HL-60 (cell line): ENCODE results near the gene TBL3.

Experiments
- TF ChIP-seq, protein P1 (sequence below): IDR thresholded peaks from one replicate; pipeline ENCODE4 v1.5.1; 2011; ENCODE audit warnings: low read length, control low read depth, inconsistent platforms; ENCODE audit not compliant: insufficient read depth
- TF ChIP-seq, protein P2 (sequence below): IDR thresholded peaks from 2 replicates; pipeline ENCODE4 v1.6.1; 2012; ENCODE audit warnings: low read depth; ENCODE audit not compliant: insufficient replicate concordance

DNA sequence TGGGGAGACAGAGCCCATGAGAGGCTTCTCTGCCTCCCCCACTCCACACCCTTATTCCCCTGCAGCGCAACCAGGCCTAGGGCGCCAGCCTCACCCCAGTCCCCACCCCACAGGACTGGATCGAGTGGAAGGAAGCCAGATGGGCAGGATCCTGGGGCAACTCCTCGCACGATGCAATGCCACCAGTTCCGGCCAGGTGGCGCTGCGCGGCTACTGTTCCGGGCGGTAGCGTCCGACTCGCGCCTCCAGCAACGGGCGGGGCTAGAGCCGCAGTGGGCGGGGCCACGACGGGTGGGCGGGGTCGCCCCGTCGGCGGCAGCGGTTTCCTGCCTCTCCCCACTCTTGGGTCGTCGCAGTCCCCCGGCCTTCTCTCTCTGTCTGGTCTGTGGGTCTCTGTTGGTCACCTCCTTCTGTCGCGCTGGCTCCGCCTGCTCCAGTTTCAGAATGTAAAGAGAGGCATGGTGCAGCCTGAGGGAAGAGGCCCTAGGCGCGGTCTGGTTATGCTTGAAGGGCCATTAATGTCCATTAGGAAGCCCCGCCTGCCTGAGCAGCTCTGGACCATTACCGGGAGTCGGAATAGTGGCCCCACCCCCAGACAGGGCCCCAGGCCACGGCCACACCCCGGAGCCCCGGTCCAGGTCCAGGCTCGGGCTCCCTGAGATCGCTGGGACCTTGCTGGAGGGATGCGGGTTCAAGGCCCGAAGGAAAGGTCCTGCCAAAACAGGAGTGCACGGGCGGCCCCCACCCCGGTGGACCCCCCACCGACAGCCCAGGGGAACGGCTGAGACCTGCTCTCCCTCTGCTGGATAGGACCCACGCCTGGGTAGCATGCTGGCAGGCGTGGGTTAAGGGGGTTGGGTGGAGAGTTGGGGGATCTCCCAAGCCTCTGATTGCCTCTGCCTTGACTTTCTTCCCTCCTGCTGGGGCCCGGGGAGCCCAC, 51.5 kb downstream of the TBL3 start:
- TF ChIP-seq, protein P1, sequence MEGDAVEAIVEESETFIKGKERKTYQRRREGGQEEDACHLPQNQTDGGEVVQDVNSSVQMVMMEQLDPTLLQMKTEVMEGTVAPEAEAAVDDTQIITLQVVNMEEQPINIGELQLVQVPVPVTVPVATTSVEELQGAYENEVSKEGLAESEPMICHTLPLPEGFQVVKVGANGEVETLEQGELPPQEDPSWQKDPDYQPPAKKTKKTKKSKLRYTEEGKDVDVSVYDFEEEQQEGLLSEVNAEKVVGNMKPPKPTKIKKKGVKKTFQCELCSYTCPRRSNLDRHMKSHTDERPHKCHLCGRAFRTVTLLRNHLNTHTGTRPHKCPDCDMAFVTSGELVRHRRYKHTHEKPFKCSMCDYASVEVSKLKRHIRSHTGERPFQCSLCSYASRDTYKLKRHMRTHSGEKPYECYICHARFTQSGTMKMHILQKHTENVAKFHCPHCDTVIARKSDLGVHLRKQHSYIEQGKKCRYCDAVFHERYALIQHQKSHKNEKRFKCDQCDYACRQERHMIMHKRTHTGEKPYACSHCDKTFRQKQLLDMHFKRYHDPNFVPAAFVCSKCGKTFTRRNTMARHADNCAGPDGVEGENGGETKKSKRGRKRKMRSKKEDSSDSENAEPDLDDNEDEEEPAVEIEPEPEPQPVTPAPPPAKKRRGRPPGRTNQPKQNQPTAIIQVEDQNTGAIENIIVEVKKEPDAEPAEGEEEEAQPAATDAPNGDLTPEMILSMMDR: peak; percentile 95
- TF ChIP-seq, protein P2, sequence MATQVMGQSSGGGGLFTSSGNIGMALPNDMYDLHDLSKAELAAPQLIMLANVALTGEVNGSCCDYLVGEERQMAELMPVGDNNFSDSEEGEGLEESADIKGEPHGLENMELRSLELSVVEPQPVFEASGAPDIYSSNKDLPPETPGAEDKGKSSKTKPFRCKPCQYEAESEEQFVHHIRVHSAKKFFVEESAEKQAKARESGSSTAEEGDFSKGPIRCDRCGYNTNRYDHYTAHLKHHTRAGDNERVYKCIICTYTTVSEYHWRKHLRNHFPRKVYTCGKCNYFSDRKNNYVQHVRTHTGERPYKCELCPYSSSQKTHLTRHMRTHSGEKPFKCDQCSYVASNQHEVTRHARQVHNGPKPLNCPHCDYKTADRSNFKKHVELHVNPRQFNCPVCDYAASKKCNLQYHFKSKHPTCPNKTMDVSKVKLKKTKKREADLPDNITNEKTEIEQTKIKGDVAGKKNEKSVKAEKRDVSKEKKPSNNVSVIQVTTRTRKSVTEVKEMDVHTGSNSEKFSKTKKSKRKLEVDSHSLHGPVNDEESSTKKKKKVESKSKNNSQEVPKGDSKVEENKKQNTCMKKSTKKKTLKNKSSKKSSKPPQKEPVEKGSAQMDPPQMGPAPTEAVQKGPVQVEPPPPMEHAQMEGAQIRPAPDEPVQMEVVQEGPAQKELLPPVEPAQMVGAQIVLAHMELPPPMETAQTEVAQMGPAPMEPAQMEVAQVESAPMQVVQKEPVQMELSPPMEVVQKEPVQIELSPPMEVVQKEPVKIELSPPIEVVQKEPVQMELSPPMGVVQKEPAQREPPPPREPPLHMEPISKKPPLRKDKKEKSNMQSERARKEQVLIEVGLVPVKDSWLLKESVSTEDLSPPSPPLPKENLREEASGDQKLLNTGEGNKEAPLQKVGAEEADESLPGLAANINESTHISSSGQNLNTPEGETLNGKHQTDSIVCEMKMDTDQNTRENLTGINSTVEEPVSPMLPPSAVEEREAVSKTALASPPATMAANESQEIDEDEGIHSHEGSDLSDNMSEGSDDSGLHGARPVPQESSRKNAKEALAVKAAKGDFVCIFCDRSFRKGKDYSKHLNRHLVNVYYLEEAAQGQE: no peak
